ENCODE measurements around the gene PYROXD2. TPM values are rescaled to one million over a fixed set of nuclear protein-coding genes. Genes with fewer than 3 reads are reported as not detected.

PYROXD2 gene
- total and polyA plus RNA-seq, 2 of the 8 experiments (the other 6 are each of a cell fraction or from before 2014, with no cell fraction given): 3.2 to 5.4 TPM

DNA sequence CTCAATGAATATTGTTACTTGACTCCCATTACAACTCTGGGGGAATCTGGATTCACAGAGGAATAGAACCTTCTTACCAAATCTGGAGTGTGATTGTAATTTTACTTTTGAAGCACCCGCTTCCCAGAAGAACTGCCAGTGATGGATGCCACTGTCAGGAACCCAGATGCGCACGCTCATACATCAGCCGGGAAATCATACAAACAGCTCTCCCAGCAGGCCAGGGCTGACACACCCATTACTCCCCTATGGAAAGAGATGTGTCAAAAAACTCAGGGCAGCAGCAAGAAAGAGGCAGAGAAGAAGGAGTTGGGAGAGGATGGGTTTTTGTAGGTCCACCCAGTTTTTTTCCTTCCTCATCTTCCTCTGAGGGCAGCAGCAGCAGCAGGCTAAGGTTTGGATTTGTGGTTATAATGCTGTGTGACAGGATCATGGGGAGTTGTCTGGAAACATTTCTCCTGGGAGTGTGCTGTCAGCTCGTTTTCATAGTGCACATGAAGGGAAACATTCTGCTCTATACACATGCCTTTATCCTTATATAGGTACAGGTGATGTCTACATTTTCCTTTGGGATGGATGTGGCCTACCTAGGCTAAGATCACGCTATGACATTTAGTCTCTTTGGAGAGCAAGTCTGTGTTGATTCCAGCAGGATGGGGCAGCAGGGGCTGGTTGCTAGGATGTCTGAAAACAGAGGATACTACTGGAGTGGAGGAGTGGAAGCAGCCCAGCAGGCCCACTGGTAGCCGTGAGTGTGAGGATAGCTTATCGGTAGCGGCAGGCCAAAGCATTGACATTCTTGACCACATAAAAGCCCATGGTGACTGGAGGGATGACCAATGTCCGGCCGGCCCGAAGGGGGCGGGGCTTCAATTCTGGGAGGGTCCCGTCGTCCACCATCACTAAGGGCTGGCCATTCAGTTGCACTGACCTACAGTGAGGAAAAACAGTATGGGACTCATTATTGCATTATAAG lies 44.1 kb upstream of the PYROXD2 start:
- POLR2A ChIA-PET (ENCODE audit: partially characterized antibody): interaction anchor here (1.1 kb wide), 1 partner anchor 13 kb away, joined by 3 read pairs; no protein-coding TSS in a partner anchor
- Histone ChIP-seq H4K20me1 (replicated peaks in 1 of 2; ENCODE audit: control insufficient read depth in 1 of 2, insufficient read depth in 2 of 2, low read length in 2 of 2) (no peaks in the 10 kb centered on the region), H3K36me3 (ENCODE audit: control insufficient read depth in 2 of 4, insufficient read depth in 4 of 4, low read length in 3 of 4) (no peaks in the 10 kb centered on the region), H3K79me2 (ENCODE audit: control insufficient read depth in 1 of 2, insufficient read depth in 2 of 2, low read length in 2 of 2) (no peaks in the 10 kb centered on the region), H3K23me2 (ENCODE audit: low read depth, low read length) (no peaks in the 10 kb centered on the region; the same call in 1 of the 2 replicates), H3K9ac (replicated peaks in 1 of 4; ENCODE audit: extremely low read depth in 1 of 4, low read depth in 3 of 4, low read length in 3 of 4) (no peak overlapping the region), H3K79me1 (ENCODE audit: low read depth, low read length) (no peaks in the 10 kb centered on the region), H2BK20ac (ENCODE audit: low read length) (peak overlapping the region; percentile 9; the same call in 1 of the 2 replicates), H2AFZ (ENCODE audit: low read length) (no peak overlapping the region), H3K14ac (ENCODE audit: insufficient read length) (no peak overlapping the region), H3K9me3 (ENCODE audit: insufficient read depth in 2 of 2, low read depth in 1 of 2, low read length in 1 of 2) (no peaks in the 10 kb centered on the region), H3K4me1 (replicated peaks in 1 of 4; ENCODE audit: control insufficient read depth in 3 of 4, insufficient read depth in 4 of 4, low read length in 3 of 4) (peaks cover 5 to 14% (median 11%) of the 10 kb centered on the region in 4 experiments), H3K18ac (ENCODE audit: extremely low read depth, low read length) (no peak overlapping the region), H3K23ac (ENCODE audit: insufficient read length) (no peak overlapping the region), H4K5ac (ENCODE audit: insufficient read length, low read depth, low read length) (no peak overlapping the region), H3K4ac (replicated peaks; ENCODE audit: insufficient read length, low read depth, low read length) (no peak overlapping the region), H2AK5ac (ENCODE audit: low read depth, low read length) (no peak overlapping the region), H2BK5ac (ENCODE audit: low read depth, low read length) (no peak overlapping the region), H2BK120ac (replicated peaks; ENCODE audit: low read depth, low read length) (no peak overlapping the region), H3K4me2 (ENCODE audit: insufficient read depth in 1 of 2, low read depth in 2 of 2, low read length in 2 of 2) (no peak overlapping the region), H2BK12ac (ENCODE audit: low read depth, low read length) (no peak overlapping the region), H4K8ac (ENCODE audit: extremely low read depth, insufficient read depth, low read length) (no peak overlapping the region), H3K27me3 (replicated peaks in 1 of 4; ENCODE audit: control insufficient read depth in 3 of 4, extremely low read depth in 1 of 4, insufficient read depth in 3 of 4, low read length in 3 of 4) (no peaks in the 10 kb centered on the region), H3K4me3 (ENCODE audit: extremely low read depth in 1 of 4, insufficient read depth in 2 of 4, low read depth in 3 of 4, low read length in 4 of 4) (no peak overlapping the region), H3K56ac (replicated peaks; ENCODE audit: insufficient read length, low read depth, low read length) (no peak overlapping the region), H4K91ac (replicated peaks; ENCODE audit: insufficient read length, low read length) (peak overlapping the region; percentile 32), H2BK15ac (ENCODE audit: low read length) (no peak overlapping the region), H3K27ac (ENCODE audit: low read depth, low read length) (no peak overlapping the region)
- 90% methylated on average over 15 of the region's 15 CpGs; no CpG with 5 or more reads in 1 of the 2 experiments for WGBS, 2 experiments (ENCODE audit: extremely low coverage in 1 of 2, insufficient coverage in 1 of 2, insufficient read length in 1 of 2, insufficient replicate concordance in 2 of 2, low coverage in 1 of 2, low lambda C conversion rate in 2 of 2, missing lambda C conversion rate in 1 of 2)
- FAIRE-seq (no peak), DNase-seq (ENCODE audit: low read depth in 1 of 2, low spot score in 2 of 2) (no peak)
- CTCF ChIA-PET (ENCODE audit: partially characterized antibody): interaction anchor here (1.2 to 1.5 kb wide), 3 partner anchors 33 to 289 kb away, joined by 3 to 7 read pairs (median 4); no protein-coding TSS in a partner anchor
- TF ChIP-seq CEBPB (IDR thresholded peaks at IDR 0.05; ENCODE audit: low read depth, low read length): no peak
- TF ChIP-seq, protein P1, sequence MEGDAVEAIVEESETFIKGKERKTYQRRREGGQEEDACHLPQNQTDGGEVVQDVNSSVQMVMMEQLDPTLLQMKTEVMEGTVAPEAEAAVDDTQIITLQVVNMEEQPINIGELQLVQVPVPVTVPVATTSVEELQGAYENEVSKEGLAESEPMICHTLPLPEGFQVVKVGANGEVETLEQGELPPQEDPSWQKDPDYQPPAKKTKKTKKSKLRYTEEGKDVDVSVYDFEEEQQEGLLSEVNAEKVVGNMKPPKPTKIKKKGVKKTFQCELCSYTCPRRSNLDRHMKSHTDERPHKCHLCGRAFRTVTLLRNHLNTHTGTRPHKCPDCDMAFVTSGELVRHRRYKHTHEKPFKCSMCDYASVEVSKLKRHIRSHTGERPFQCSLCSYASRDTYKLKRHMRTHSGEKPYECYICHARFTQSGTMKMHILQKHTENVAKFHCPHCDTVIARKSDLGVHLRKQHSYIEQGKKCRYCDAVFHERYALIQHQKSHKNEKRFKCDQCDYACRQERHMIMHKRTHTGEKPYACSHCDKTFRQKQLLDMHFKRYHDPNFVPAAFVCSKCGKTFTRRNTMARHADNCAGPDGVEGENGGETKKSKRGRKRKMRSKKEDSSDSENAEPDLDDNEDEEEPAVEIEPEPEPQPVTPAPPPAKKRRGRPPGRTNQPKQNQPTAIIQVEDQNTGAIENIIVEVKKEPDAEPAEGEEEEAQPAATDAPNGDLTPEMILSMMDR (IDR thresholded peaks at IDR 0.05; ENCODE audit: control extremely low read depth in 1 of 3, insufficient read depth in 1 of 3, low read depth in 1 of 3, low read length in 3 of 3): no peak
- TF ChIP-seq SRF (IDR thresholded peaks at IDR 0.05; ENCODE audit: low read depth, low read length): no peak
- TF ChIP-seq RFX5 (IDR thresholded peaks at IDR 0.05; ENCODE audit: borderline replicate concordance, low read depth, low read length): no peak
- TF ChIP-seq TAF7 (optimal IDR thresholded peaks at IDR 0.05; ENCODE audit: borderline replicate concordance, low read depth, low read length): no peak
- TF ChIP-seq NANOG (IDR thresholded peaks at IDR 0.05; ENCODE audit: insufficient read depth, low read depth, low read length, poor library complexity, severe bottlenecking): no peak
- TF ChIP-seq CREB1 (IDR thresholded peaks at IDR 0.05): no peak
- TF ChIP-seq, protein P2, sequence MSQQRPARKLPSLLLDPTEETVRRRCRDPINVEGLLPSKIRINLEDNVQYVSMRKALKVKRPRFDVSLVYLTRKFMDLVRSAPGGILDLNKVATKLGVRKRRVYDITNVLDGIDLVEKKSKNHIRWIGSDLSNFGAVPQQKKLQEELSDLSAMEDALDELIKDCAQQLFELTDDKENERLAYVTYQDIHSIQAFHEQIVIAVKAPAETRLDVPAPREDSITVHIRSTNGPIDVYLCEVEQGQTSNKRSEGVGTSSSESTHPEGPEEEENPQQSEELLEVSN (IDR thresholded peaks at IDR 0.05): no peak

Data from H1 (cell line).